Activated naive CD4-positive, alpha-beta T cell treated with anti-CD3 and anti-CD28 coated beads, Interleukin-2, amount 10 ng/mL, durations not matched to agents 7 days and 5 days (primary cell): ENCODE measurements around the gene HYAL3.
A peak's percentile ranks its signal among the peaks of the same experiment; 100 is the strongest.

Experiments
- CTCF ChIA-PET: fragments of 350-600 bp; sonication (Branson Sonifier 250); formaldehyde crosslinking; loops from one replicate; lab custom pipeline; 2021; ENCODE audit warnings: antibody characterized with exemption; lab: Charles Lee
- DNase-seq: peaks from one replicate; pipeline ENCODE4 v3.0.0-alpha.2; 2020
- H3K27ac Mint-ChIP-seq: one replicate; pipeline ENCODE4 v1.8.0; 2021; ENCODE audit warnings: mild to moderate bottlenecking, moderate library complexity, mixed read lengths
- H3K27me3 Mint-ChIP-seq: one replicate; pipeline ENCODE4 v1.8.0; 2021; ENCODE audit warnings: mild to moderate bottlenecking, mixed read lengths
- H3K36me3 Mint-ChIP-seq: one replicate; pipeline ENCODE4 v1.8.0; 2021; ENCODE audit warnings: mixed read lengths
- H3K4me1 Mint-ChIP-seq: one replicate; pipeline ENCODE4 v1.8.0; 2021; ENCODE audit warnings: mixed read lengths
- H3K4me3 Mint-ChIP-seq: one replicate; pipeline ENCODE4 v1.8.0; 2021; ENCODE audit warnings: mild to moderate bottlenecking, moderate library complexity, mixed read lengths
- H3K9me3 Mint-ChIP-seq: one replicate; pipeline ENCODE4 v1.8.0; 2021; ENCODE audit warnings: mixed read lengths

The HYAL3 gene, protein sequence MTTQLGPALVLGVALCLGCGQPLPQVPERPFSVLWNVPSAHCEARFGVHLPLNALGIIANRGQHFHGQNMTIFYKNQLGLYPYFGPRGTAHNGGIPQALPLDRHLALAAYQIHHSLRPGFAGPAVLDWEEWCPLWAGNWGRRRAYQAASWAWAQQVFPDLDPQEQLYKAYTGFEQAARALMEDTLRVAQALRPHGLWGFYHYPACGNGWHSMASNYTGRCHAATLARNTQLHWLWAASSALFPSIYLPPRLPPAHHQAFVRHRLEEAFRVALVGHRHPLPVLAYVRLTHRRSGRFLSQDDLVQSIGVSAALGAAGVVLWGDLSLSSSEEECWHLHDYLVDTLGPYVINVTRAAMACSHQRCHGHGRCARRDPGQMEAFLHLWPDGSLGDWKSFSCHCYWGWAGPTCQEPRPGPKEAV

DNA sequence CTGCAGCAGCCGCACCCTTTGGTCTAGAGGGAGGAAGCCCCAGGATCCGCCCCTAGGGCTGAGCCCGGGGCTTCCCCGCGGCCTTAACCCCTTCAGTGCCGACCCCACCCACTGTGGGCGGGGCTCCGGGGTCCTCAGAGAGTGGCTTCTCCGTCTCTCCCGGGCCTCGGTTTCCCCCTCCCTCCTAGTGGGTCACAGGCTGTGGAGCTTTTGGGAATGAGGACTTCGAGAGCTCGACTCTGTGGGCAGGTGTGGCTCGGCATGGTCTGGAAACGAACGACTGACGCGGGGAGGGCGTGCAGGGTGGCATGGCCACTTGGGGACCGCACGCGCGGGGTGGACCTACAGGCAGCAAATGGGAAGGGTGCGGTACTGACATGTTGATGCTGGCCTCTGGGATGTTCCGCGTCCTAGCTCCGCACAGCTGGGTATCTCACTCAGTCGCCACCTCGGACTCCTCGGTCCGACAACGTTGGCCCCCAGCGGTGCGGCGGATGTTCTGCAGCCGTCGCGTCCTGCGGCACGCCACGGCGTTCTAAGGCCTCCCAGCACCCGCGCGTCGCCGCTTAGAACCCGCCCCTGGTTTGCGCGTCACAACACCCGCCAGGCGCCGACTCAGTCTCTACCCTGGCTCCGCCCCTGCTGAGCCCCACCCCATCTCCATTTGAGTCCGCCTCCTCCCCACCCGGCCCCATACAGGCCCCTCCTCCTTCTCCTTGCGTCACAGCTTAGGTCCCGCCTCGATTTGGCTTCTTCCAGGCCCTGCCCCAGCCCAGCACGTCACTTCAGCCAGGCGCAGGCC lies at the start of gene HYAL3, which contains the start of gene NAA80:
Gene HYAL3 (minus strand): TSS at position 570 of the 802 bp plus-strand sequence. CDS start 3,803 bp downstream, outside the sequence.
Gene NAA80 (minus strand): TSS at position 570 of the 802 bp plus-strand sequence. CDS start 1,942 bp downstream, outside the sequence.
- Mint-ChIP-seq H3K36me3 (peaks cover 5% of the 10 kb centered on the region), H3K27me3 (no peaks in the 10 kb centered on the region), H3K9me3 (no peaks in the 10 kb centered on the region), H3K4me3 (peak within 1 kb of the TSS; percentile 98), H3K27ac (peak within 1 kb of the TSS; percentile 99), H3K4me1 (peaks cover 40% of the 10 kb centered on the region)
- CTCF ChIA-PET = interaction anchor here (1.2 to 3.8 kb wide), 5 partner anchors 15 to 25 kb away, joined by 3 to 20 read pairs (median 7); partner anchors contain the start of gene HYAL2
- peak; percentile 100 for DNase-seq

DNA sequence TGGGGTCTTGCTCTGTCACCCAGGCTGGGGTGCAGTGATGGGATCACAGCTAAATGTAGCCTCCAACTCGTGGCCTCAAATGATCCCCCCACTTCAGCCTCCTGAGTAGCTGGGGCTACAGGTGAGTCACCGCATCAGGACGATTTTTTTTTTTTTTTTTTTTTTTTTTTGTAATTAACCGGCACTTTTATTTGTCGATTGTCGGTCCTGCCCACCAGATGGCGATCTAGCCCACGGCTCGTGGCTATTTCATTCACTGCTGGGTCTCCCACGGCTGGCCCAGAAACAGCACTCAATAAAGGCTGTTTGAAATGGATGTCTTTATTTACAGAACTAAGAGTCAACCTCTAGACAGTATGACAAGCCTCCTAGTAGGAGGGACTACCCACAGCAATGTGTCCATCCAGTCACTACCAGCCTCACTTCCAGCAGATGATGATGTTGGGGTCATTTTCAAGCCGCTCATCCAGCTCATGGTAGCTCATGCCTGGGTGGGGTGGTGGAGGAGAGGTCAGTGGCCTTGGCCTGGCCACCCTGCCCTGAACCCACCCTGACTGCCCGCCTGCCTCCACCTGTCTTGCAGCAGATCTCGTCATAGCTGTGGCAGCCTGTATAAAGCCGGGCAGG lies 48.1 kb upstream of the HYAL3 start:
- CTCF ChIA-PET = interaction anchor here (0.7 to 3.3 kb wide), 14 partner anchors 8 to 266 kb away, joined by 3 to 25 read pairs (median 4); partner anchors contain the start of gene C3orf18
- peaks cover 28% of the 10 kb centered on the region for H3K36me3 Mint-ChIP-seq
- H3K4me3 Mint-ChIP-seq = peak overlapping the region; percentile 12
- H3K27ac Mint-ChIP-seq = peak overlapping the region; percentile 75
- DNase-seq = peak; percentile 86
- no peaks in the 10 kb centered on the region for H3K9me3 Mint-ChIP-seq
- H3K27me3 Mint-ChIP-seq = no peaks in the 10 kb centered on the region
- H3K4me1 Mint-ChIP-seq = peaks cover 81% of the 10 kb centered on the region

DNA sequence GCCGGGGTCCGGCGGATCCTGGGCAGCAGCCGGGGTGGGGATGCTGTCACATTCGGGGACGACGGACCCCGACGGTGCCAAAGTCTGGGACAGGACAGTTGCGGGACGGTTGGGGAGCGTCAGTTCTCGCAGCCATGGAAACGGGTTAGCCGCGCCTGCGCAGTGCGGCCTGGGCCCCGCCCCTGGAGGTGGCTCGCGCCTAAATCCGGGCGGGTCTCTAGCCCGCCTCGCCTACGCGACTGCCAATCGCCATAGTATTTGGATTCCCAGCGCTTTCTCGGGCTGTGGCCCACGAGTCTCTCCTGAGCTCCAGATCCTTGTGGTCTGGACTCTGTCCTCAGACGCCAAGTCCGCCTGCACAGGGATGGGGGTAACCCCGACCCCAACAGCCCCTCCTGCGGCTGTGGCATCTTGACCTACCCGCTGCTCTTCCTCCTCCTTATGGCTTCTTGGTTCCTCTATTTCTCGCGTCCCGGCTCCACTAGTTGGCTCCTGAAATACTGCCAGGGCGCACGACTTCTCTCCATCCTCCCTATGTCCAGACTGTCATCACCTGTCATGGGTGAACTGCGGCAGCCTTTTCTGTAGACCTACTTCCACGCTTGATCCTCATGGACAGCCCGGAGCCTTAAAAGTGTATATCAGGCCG lies 46.5 kb upstream of the HYAL3 start, which contains the start of gene ZMYND10:
Gene ZMYND10 (minus strand): TSS at position 147 of the 649 bp plus-strand sequence. CDS start 153 bp downstream, outside the sequence.
- DNase-seq = peak; percentile 87

DNA sequence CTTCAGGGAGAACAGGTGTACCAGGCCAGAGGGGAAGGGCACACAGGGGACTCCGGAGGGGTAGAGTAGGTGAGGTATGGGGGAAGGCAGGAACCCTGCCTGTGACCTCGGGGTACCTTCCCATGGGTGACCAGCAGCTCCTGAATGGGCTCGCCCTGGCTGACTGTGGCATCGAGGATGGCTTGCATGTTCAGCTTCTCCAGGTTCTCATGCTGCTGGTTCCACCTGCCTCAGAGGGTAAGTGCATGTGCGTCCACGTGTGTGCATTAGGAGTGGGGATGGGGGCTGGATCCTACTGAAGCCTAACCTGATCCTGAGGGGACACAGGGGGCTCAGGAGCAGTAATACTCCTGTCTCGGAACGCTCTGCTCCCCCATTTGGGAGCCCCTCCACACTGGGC lies 45.8 kb upstream of the HYAL3 start:
- no peaks in the 10 kb centered on the region for H3K27me3 Mint-ChIP-seq
- H3K36me3 Mint-ChIP-seq = peaks cover 19% of the 10 kb centered on the region
- CTCF ChIA-PET = interaction anchor here (3.2 kb wide), 1 partner anchor 198 kb away, joined by 11 read pairs; no protein-coding TSS in a partner anchor
- H3K4me3 Mint-ChIP-seq = no peak overlapping the region
- no peak for DNase-seq
- H3K9me3 Mint-ChIP-seq = no peaks in the 10 kb centered on the region
- H3K4me1 Mint-ChIP-seq = peaks cover 78% of the 10 kb centered on the region
- H3K27ac Mint-ChIP-seq = no peak overlapping the region

More for the DNA sequence above, 46.5 kb upstream of the HYAL3 start, which contains the start of gene ZMYND10:
- Mint-ChIP-seq H3K4me3 (peak within 1 kb of the TSS; percentile 72), H3K27ac (peak within 1 kb of the TSS; percentile 80), H3K36me3 (peaks cover 23% of the 10 kb centered on the region), H3K27me3 (no peaks in the 10 kb centered on the region), H3K9me3 (no peaks in the 10 kb centered on the region), H3K4me1 (peaks cover 81% of the 10 kb centered on the region)
- CTCF ChIA-PET = interaction anchor here (3.2 kb wide), 1 partner anchor 197 kb away, joined by 11 read pairs; no protein-coding TSS in a partner anchor

DNA sequence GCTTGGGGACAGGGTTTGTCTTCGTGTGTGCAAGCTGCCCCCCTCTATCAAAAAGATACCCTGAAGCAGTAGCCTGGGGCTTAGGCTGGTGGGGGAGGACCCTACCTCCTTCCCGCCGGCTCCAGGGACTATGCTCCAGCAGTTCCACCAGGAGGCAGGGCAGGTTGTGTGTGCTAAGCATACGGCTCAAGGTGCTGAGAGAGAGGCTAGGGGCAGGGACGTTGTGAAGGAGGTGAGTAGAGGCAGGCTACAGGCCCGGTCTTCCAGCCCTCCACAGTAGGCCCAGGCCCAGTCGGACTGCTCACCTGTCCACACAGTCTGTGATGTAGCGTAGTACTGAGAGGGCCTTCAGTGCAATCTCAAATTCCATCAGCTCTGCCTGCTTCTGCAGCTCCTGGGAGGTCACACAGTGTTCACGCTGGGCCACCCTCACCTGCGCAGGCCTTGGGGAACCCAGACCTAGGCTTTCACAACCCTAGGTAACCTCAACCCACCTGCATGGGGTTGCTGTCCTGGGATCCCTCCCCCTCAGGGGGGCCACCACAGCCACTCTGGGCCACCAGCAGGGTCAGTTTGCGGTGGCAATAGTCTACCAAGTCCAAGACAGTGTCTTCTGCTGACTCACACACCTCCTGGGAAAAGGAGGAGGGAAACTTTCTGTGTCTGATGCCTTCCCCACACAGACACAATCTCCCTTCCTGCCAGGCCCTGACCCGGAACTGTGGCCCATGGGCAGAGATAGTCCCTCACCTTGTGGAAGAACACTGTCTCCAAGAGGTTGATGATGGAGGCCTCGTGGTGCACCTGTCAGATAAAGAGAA lies 43.8 kb upstream of the HYAL3 start:
- CTCF ChIA-PET = interaction anchor here (0.9 to 3.2 kb wide), 3 partner anchors 11 to 200 kb away, joined by 4 to 11 read pairs (median 4); no protein-coding TSS in a partner anchor
- peaks cover 72% of the 10 kb centered on the region for H3K4me1 Mint-ChIP-seq
- no peak for DNase-seq
- H3K9me3 Mint-ChIP-seq = no peaks in the 10 kb centered on the region
- no peaks in the 10 kb centered on the region for H3K27me3 Mint-ChIP-seq
- peak overlapping the region; percentile 94 for H3K27ac Mint-ChIP-seq
- peaks cover 27% of the 10 kb centered on the region for H3K36me3 Mint-ChIP-seq
- H3K4me3 Mint-ChIP-seq = no peak overlapping the region

DNA sequence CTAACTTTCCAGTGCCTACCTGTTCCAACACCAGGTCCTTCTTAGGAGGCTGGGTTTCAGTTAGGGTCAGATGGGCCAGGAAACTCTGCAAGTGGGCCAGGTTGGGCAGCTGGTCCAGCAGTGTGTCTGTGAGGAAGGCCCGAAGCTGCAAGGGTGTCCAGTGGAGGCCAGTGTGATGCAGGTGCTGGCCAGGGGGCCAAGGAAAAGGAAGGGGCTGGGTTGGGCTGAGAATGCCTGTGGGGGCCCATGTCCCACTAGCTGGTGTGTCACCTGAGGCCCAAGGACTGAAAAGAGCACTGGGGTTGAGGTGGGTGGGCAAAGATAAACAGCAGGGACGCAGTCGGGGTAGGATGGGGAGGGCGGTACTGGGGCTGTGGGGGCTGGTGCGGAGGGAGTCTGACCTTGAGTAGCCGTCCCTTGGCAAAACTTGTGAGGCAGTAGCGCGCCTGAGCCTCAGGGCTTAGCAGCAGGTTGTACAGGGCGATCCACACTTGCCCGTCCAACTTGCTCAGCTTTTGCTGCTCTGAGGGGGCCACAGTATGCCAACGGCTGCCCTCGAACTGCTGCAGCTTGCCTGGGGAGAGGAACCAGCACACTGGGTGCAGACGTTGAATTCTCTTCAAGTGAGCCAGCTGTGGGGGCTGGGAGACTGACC lies 42.9 kb upstream of the HYAL3 start:
- DNase-seq = no peak
- Mint-ChIP-seq H3K9me3 (no peaks in the 10 kb centered on the region), H3K4me3 (peak overlapping the region; percentile 28), H3K27ac (peak overlapping the region; percentile 94), H3K27me3 (no peaks in the 10 kb centered on the region), H3K4me1 (peaks cover 63% of the 10 kb centered on the region), H3K36me3 (peaks cover 24% of the 10 kb centered on the region)
- CTCF ChIA-PET = interaction anchor here (0.9 to 3.2 kb wide), 3 partner anchors 8 to 200 kb away, joined by 4 to 11 read pairs (median 6); partner anchors contain the start of genes CYB561D2 and NPRL2

DNA sequence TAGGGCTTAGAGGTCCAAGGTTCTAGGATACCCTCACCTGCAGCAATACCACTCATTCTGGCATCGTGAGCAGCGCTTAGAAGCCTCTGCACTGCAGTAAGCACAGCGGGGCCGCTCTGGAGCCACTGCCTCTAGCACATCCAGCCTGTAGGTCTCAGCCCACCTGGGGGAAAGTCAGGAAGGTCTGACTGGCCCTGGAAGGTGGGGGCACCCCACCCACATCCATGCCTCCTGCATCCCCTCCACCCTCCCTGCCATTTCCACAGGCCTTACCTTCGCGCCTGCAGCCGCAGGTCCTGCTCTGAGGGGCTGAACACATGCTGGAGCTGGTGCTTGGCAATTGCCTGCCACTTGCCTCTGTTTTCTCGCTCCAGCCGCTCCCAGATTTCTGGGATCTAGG lies 42.3 kb upstream of the HYAL3 start:
- CTCF ChIA-PET = interaction anchor here (1.8 kb wide), 1 partner anchor 9 kb away, joined by 6 read pairs; the partner anchor contains the start of genes CYB561D2 and NPRL2
- peaks cover 25% of the 10 kb centered on the region for H3K36me3 Mint-ChIP-seq
- no peaks in the 10 kb centered on the region for H3K9me3 Mint-ChIP-seq
- peak; percentile 44 for DNase-seq
- peaks cover 62% of the 10 kb centered on the region for H3K4me1 Mint-ChIP-seq
- no peaks in the 10 kb centered on the region for H3K27me3 Mint-ChIP-seq
- H3K4me3 Mint-ChIP-seq = peak overlapping the region; percentile 80
- H3K27ac Mint-ChIP-seq = peak overlapping the region; percentile 94

DNA sequence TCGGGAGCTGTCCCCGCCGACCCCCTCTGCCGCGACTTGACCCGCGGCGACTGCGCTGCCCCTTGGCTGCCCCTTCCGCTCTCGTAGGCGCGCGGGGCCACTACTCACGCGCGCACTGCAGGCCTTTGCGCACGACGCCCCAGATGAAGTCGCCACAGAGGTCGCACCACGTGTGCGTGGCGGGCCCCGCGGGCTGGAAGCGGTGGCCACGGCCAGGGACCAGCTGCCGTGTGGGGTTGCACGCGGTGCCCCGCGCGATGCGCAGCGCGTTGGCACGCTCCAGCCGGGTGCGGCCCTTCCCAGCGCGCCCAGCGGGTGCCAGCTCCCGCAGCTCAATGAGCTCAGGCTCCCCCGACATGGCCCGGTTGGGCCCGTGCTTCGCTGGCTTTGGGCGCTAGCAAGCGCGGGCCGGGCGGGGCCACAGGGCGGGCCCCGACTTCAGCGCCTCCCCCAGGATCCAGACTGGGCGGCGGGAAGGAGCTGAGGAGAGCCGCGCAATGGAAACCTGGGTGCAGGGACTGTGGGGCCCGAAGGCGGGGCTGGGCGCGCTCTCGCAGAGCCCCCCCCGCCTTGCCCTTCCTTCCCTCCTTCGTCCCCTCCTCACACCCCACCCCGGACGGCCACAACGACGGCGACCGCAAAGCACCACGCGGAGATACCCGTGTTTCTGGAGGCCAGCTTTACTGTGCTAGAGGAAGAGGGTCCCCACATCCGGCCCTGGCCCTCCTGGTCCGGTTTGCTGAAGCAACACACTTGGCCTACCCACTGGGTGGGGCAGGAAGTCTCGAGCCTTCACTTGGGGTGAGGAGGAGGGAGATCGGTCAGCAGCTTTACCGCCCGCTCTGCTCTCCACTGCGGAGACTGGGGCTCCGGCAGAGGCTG lies 41.5 kb upstream of the HYAL3 start, which contains the start of gene RASSF1:
Gene RASSF1 (minus strand): TSS at position 389 of the 882 bp plus-strand sequence. CDS start 31 bp downstream, at position 358.
- H3K4me3 Mint-ChIP-seq = peak within 1 kb of the TSS; percentile 80
- no peaks in the 10 kb centered on the region for H3K27me3 Mint-ChIP-seq
- CTCF ChIA-PET = interaction anchor here (0.7 to 1.8 kb wide), 3 partner anchors 10 to 231 kb away, joined by 3 to 6 read pairs (median 3); partner anchors contain the start of genes CYB561D2 and NPRL2
- H3K27ac Mint-ChIP-seq = peak within 1 kb of the TSS; percentile 97
- H3K36me3 Mint-ChIP-seq = peaks cover 34% of the 10 kb centered on the region
- peak; percentile 86 for DNase-seq
- no peaks in the 10 kb centered on the region for H3K9me3 Mint-ChIP-seq
- peaks cover 62% of the 10 kb centered on the region for H3K4me1 Mint-ChIP-seq

DNA sequence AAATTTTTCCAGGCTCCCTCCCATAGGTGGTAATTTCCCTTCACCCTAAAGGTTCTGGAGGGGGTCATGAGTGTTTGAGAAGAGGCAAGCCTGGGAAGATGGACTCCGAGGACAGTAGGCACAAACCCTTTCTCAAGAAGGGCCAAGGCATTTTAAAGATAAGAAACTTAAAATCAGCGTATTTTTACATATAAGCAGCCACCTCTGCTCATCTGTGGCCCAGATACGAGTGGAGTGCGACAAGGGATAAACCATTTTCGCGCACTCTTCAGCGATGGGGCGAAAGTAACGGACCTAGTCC lies 40.9 kb upstream of the HYAL3 start:
- no peak for DNase-seq
- peaks cover 61% of the 10 kb centered on the region for H3K4me1 Mint-ChIP-seq
- CTCF ChIA-PET = interaction anchor here (1.8 kb wide), 1 partner anchor 10 kb away, joined by 6 read pairs; the partner anchor contains the start of genes CYB561D2 and NPRL2

DNA sequence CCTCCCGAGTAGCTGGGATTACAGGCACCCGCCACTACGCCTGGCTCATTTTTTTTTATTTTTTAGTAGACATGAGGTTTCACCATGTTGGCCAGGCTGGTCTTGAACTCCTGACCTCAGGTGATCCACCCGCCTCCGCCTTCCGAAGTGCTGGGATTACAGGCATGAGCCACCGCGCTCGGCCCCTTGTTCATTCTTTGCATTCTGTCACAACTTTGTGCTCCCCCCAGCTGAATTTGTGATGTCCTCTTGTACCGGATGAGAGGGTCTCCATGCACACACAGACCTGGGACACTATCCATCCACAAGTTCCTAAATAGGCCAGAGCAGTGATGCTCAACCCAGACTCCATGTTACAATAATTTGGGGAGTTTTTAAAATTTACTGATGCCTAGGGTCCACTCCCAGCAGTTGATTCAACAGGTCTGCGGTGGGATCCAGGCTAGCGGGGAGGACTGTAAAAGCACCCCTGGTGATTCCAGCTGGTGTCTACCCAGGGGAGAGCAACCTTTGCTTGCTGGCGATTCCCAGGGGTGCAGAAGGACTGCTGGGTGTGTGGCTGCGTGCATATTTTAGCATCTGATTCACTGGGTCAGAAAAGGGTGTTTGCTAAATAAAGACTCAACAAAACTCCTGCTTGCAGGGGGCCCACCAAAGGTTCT lies 40.4 kb upstream of the HYAL3 start:
- Mint-ChIP-seq H3K4me3 (peak overlapping the region; percentile 80), H3K27me3 (no peaks in the 10 kb centered on the region), H3K4me1 (peaks cover 60% of the 10 kb centered on the region), H3K9me3 (no peaks in the 10 kb centered on the region), H3K36me3 (peaks cover 40% of the 10 kb centered on the region), H3K27ac (peak overlapping the region; percentile 97)
- DNase-seq = no peak
- CTCF ChIA-PET = interaction anchor here (1.3 kb wide), 2 partner anchors 8 to 9 kb away, joined by 4 read pairs; no protein-coding TSS in a partner anchor

More for the DNA sequence above, 40.9 kb upstream of the HYAL3 start:
- Mint-ChIP-seq H3K36me3 (peaks cover 39% of the 10 kb centered on the region), H3K9me3 (no peaks in the 10 kb centered on the region), H3K27me3 (no peaks in the 10 kb centered on the region), H3K27ac (peak overlapping the region; percentile 97), H3K4me3 (peak overlapping the region; percentile 80)
